Keratinocyte (primary cell): ENCODE data around the gene MGRN1. TPM values are rescaled to one million over a fixed set of nuclear protein-coding genes. Genes with fewer than 3 reads are reported as not detected.
A peak's percentile ranks its signal among the peaks of the same experiment; 100 is the strongest.

Experiments
- DNase-seq: peaks from one replicate; pipeline ENCODE4 v3.0.0-alpha.2; 2011; ENCODE audit warnings: low read depth, missing footprints, low spot score
- FAIRE-seq: peaks from 2 replicates; lab custom pipeline; 2011; peaks lifted over from hg19 to GRCh38; lab: Jason Lieb, UNC
- H2AFZ ChIP-seq: 2 replicates; pipeline ENCODE4 v1.6.0; 2012; ENCODE audit warnings: low read length, control low read depth, inconsistent platforms; ENCODE audit not compliant: control insufficient read depth
- H3K27ac ChIP-seq: 2 replicates; pipeline ENCODE4 v1.5.1; 2011; ENCODE audit warnings: low read length; ENCODE audit not compliant: control insufficient read depth, insufficient read depth
- H3K27me3 ChIP-seq: 3 replicates; pipeline ENCODE4 v1.6.0; 2011; ENCODE audit warnings: low read length; ENCODE audit not compliant: control insufficient read depth, insufficient read depth; ENCODE audit errors: extremely low read depth
- H3K36me3 ChIP-seq, 2 experiments: 2 replicates in 1 of 2; 3 replicates in 1 of 2; pipeline ENCODE4 v1.5.1; 2011; ENCODE audit warnings: low read length in 2 of 2, mild to moderate bottlenecking in 1 of 2; ENCODE audit not compliant: control insufficient read depth in 2 of 2, insufficient read depth in 2 of 2; ENCODE audit errors: extremely low read depth in 1 of 2
- H3K4me1 ChIP-seq: 3 replicates; pipeline ENCODE4 v1.5.1; 2011; ENCODE audit warnings: low read length; ENCODE audit not compliant: control insufficient read depth, insufficient read depth; ENCODE audit errors: extremely low read depth
- H3K4me2 ChIP-seq: 3 replicates; pipeline ENCODE4 v1.6.0; 2011; ENCODE audit warnings: low read depth, low read length; ENCODE audit not compliant: control insufficient read depth, insufficient read depth; ENCODE audit errors: extremely low read depth
- H3K4me3 ChIP-seq, 3 experiments: fragments of 200-600 bp in 1 of 3; sonication (generic) in 1 of 3; 2 replicates in 2 of 3; 3 replicates in 1 of 3; pipeline ENCODE4 v1.5.1; 2011 to 2016; ENCODE audit warnings: low read length in 3 of 3, mild to moderate bottlenecking in 3 of 3, control low read depth in 2 of 3, inconsistent platforms in 1 of 3, low read depth in 1 of 3, mixed read lengths in 1 of 3, mixed run types in 1 of 3, moderate library complexity in 1 of 3; ENCODE audit not compliant: control insufficient read depth in 2 of 3, insufficient read depth in 2 of 3; ENCODE audit errors: extremely low read depth in 1 of 3
- H3K79me2 ChIP-seq: 2 replicates; pipeline ENCODE4 v1.6.0; 2012; ENCODE audit warnings: low read length; ENCODE audit not compliant: control insufficient read depth, insufficient read depth
- H3K9ac ChIP-seq: 3 replicates; pipeline ENCODE4 v1.6.0; 2011; ENCODE audit warnings: low read length; ENCODE audit not compliant: control insufficient read depth, insufficient read depth; ENCODE audit errors: extremely low read depth
- H3K9me1 ChIP-seq: 3 replicates; pipeline ENCODE4 v1.6.0; 2011; ENCODE audit warnings: low read length; ENCODE audit not compliant: control insufficient read depth, insufficient read depth; ENCODE audit errors: extremely low read depth
- H3K9me3 ChIP-seq: 2 replicates; pipeline ENCODE4 v1.5.1; 2012; ENCODE audit warnings: low read depth, low read length; ENCODE audit not compliant: control insufficient read depth
- H4K20me1 ChIP-seq: 3 replicates; pipeline ENCODE4 v1.6.0; 2011; ENCODE audit warnings: low read length; ENCODE audit not compliant: control insufficient read depth, insufficient read depth; ENCODE audit errors: extremely low read depth
- CTCF ChIP-seq, 3 experiments: IDR thresholded peaks in 1 of 3; conservative IDR thresholded peaks in 1 of 3; optimal IDR thresholded peaks in 1 of 3; 2 replicates in 2 of 3; 3 replicates in 1 of 3; pipeline versions ENCODE3 to v1.5.1; 2011; ENCODE audit warnings: low read length in 3 of 3, mild to moderate bottlenecking in 3 of 3, moderate library complexity in 2 of 3, control low read depth in 1 of 3, inconsistent platforms in 1 of 3; ENCODE audit not compliant: insufficient read depth in 2 of 3; ENCODE audit errors: extremely low read depth in 1 of 3
- EZH2 ChIP-seq: IDR thresholded peaks from one replicate; pipeline ENCODE4 v1.6.1; 2012; ENCODE audit warnings: inconsistent platforms, mild to moderate bottlenecking, low read length, moderate library complexity
- dilution Hi-C: fragments of 300-500 bp; cut with MboI; formaldehyde crosslinking; loops from one replicate; pipeline ENCODE4 v1.7.0; 2020; ENCODE audit warnings: low sequenced_read_pairs; ENCODE audit not compliant: extremely low pct_ligation_motif_present
- polyA plus RNA-seq, 5 experiments: library from polyadenylated mRNA; depleted of rRNA in 3 of 5; stranded (reverse) in 3 of 5; stranded (forward) in 1 of 5; unstranded in 1 of 5; fragments of >200 nt; gene quantifications; 1 replicate in 1 of 5; 2 replicates in 3 of 5; 3 replicates in 1 of 5; pipeline versions ENCODE4 v1.2.1 to v1.2.3, GENCODE V29; 2011 to 2012; ENCODE audit warnings: missing spikeins in 2 of 5, low read depth in 1 of 5, low replicate concordance in 1 of 5

The MGRN1 gene
- polyA plus RNA-seq, 1 donor (not counting 4 experiments of a cell fraction or from before 2014, with no cell fraction given) = 1.9 TPM

- no peaks in the 10 kb centered on the region for H3K9me1 ChIP-seq
- DNase-seq (no peak), FAIRE-seq (no peak)
- peaks cover 0 to under 1% of the 10 kb centered on the region in 2 experiments for H3K36me3 ChIP-seq
- dilution Hi-C loops = no loop called here
- no peaks in the 10 kb centered on the region for H3K27me3 ChIP-seq
- H3K9ac ChIP-seq = peak overlapping the region; percentile 73
- peak overlapping the region; percentile 1 to 57 (median 32) for H3K4me3 ChIP-seq
- peak overlapping the region; percentile 95 for H2AFZ ChIP-seq
- peaks cover 34% of the 10 kb centered on the region for H3K79me2 ChIP-seq
- H3K27ac ChIP-seq = peak overlapping the region; percentile 84
- peaks cover 38% of the 10 kb centered on the region for H3K4me1 ChIP-seq
- H3K4me2 ChIP-seq = peak overlapping the region; percentile 88
- TF ChIP-seq CTCF (optimal IDR thresholded peaks at IDR 0.05 in 1 of 3, IDR thresholded peaks at IDR 0.05 in 1 of 3, conservative IDR thresholded peaks at IDR 0.05 in 1 of 3; ENCODE audit: extremely low read depth in 1 of 3, insufficient read depth in 2 of 3, low read length in 3 of 3) (no peak), EZH2 (no peak)
- no peaks in the 10 kb centered on the region for H3K9me3 ChIP-seq
- no peaks in the 10 kb centered on the region for H4K20me1 ChIP-seq
These were observed 9.1 kb upstream of the MGRN1 start for GRCh38 chr16:4615384-4616046.

DNA sequence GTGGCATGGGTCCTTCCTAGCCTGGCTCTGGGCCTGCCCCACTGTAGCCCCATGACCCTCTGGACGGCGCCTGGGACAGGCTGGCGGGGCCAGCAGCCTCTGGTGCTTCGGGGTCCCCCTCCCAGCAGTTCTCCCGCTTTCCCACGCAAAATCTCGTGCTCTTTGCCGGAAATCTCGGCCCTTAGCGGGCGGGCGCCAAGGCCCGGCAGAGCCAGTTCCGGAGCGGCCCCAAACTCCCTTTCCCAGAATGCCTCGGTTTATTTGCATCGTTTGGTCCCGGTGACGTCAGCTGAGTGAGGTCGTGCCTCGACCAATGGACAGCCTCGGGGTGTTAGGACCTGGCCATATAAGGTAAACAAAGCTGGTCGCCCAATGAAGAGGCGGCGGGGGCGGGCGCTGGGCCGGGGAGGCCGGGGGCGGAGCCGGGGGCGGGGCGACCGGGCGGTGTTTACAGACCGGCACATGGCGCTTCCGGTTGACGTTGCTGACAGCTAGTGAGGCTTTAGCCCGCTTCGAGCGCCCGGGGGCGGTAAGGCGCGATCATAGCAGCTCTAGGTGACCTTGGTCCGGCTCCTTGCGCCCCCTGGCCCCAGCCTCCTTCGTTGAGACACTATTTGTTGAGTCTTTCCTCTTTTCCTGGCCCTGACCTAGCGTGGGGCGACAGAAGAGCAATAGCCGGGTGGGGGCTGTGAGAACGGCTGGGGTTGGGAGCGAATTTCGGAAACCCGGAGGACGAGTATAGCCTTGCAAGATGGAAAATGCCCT is 8.4 kb upstream of the MGRN1 start:
- Histone ChIP-seq H3K79me2 (peaks cover 28% of the 10 kb centered on the region), H3K9ac (peak overlapping the region; percentile 87), H3K4me2 (peak overlapping the region; percentile 88), H3K27me3 (no peaks in the 10 kb centered on the region), H3K36me3 (no peaks in the 10 kb centered on the region), H3K4me1 (peaks cover 38% of the 10 kb centered on the region), H4K20me1 (no peaks in the 10 kb centered on the region), H3K9me3 (no peaks in the 10 kb centered on the region), H2AFZ (peak overlapping the region; percentile 95), H3K27ac (peak overlapping the region; percentile 85), H3K9me1 (no peaks in the 10 kb centered on the region), H3K4me3 (peak overlapping the region; percentile 56 to 83 (median 81))
- dilution Hi-C loops = no loop called here
- DNase-seq = peak; percentile 98
- peak; percentile 82 for FAIRE-seq
- TF ChIP-seq CTCF (optimal IDR thresholded peaks at IDR 0.05 in 1 of 3, IDR thresholded peaks at IDR 0.05 in 1 of 3, conservative IDR thresholded peaks at IDR 0.05 in 1 of 3; ENCODE audit: extremely low read depth in 1 of 3, insufficient read depth in 2 of 3, low read length in 3 of 3) (peak in 1 of 3 experiments; percentile 51), EZH2 (no peak)
